SK-N-SH (cell line): ENCODE measurements around the gene WDR87.

ENCODE experiments used
- EP300 ChIP-seq, 2 experiments: IDR thresholded peaks; 2 replicates each; pipeline versions ENCODE4 v1.4.0 to v1.6.1; 2012; ENCODE audit warnings: borderline replicate concordance in 1 of 2, low read depth in 1 of 2, low read length in 1 of 2
- EZH2phosphoT487 ChIP-seq: fragments of 200-600 bp; sonication (generic); IDR thresholded peaks from 2 replicates; pipeline ENCODE4 v1.6.1; 2017; ENCODE audit warnings: low read depth, mixed run types, mild to moderate bottlenecking, antibody characterized with exemption, moderate library complexity, borderline replicate concordance
- FOXJ3 ChIP-seq: sonication (generic); formaldehyde crosslinking; IDR thresholded peaks from 2 replicates; pipeline ENCODE4 v1.5.1; 2020; ENCODE audit warnings: mild to moderate bottlenecking, missing genetic modification reagents
- JUND ChIP-seq: IDR thresholded peaks from 2 replicates; pipeline ENCODE4 v1.4.0; 2012
- RCOR1 ChIP-seq: fragments of 150-350 bp; IDR thresholded peaks from 2 replicates; pipeline ENCODE4 v1.6.1; 2017; ENCODE audit warnings: antibody characterized with exemption, low read length
- SMC3 ChIP-seq: IDR thresholded peaks from 2 replicates; pipeline ENCODE4 v1.6.1; 2012; ENCODE audit warnings: low read depth, low read length, improper control_type of control experiment
- YY1 ChIP-seq: IDR thresholded peaks from 2 replicates; pipeline ENCODE4 v1.4.0; 2012; ENCODE audit warnings: low read depth, mild to moderate bottlenecking
- TF ChIP-seq, protein P1 (sequence below): fragments of 200-600 bp; sonication (generic); IDR thresholded peaks from 2 replicates; pipeline ENCODE4 v1.6.1; 2017; ENCODE audit warnings: antibody characterized with exemption, mild to moderate bottlenecking, moderate library complexity
- TF ChIP-seq, protein P2 (sequence below): IDR thresholded peaks from 2 replicates; pipeline ENCODE4 v1.4.0; 2012; ENCODE audit warnings: low read depth
- TF ChIP-seq, protein P3 (sequence below): IDR thresholded peaks from 2 replicates; pipeline ENCODE4; 2012
- TF ChIP-seq, protein P4 (sequence below): fragments of 150-350 bp; IDR thresholded peaks from 2 replicates; pipeline ENCODE4 v1.6.1; 2017; ENCODE audit warnings: antibody characterized with exemption, low read length, low read depth, borderline replicate concordance
- TF ChIP-seq, protein P5 (sequence below): IDR thresholded peaks from 2 replicates; pipeline ENCODE4 v1.4.0; 2012; ENCODE audit warnings: low read depth, borderline replicate concordance

DNA sequence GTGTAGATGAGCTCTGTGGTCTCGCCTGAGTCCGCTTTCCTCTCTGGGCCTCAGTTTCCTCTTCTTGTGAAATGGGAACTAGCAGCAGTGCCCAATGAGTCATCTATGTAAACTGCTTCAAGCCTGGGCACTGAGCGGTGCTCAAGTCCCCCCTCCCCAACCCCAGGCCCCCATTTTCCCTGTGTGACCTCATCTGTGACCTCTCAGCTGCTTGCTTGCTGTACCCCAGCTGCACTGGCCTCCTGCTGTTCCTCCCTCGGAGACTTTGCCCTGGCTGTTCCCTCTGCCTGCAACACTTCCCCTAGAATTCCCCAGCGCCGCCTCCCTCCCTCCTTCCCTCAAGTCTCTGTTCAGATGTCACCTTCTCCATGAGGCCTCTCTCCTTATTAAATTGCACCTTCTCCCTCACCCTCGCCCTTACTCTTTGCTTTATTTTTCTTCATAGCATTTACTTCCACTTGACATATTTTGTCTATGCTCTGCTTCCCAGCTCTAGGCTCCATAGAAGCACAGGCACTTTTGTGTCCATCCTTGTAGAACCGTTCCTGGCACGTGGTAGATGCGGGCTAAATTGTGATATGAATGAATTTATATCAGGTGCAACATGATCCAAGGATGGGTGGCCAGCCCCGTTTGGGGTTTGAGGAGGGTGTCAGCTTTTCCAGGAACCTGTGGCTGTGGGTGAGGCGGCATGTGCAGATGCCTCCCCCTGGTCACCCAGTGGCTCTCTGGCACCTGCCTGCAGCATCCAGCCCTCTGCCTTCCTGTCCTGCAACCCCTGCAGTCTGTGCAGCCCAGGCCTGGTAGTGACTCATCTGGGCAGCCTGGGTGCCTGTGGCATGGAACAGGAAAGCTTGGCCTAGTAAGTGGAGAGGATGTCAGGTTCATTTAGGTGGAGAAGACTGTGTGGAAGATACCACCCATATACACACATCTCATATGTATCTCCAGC is 26.9 kb upstream of the WDR87 start:
- TF ChIP-seq, protein P1, sequence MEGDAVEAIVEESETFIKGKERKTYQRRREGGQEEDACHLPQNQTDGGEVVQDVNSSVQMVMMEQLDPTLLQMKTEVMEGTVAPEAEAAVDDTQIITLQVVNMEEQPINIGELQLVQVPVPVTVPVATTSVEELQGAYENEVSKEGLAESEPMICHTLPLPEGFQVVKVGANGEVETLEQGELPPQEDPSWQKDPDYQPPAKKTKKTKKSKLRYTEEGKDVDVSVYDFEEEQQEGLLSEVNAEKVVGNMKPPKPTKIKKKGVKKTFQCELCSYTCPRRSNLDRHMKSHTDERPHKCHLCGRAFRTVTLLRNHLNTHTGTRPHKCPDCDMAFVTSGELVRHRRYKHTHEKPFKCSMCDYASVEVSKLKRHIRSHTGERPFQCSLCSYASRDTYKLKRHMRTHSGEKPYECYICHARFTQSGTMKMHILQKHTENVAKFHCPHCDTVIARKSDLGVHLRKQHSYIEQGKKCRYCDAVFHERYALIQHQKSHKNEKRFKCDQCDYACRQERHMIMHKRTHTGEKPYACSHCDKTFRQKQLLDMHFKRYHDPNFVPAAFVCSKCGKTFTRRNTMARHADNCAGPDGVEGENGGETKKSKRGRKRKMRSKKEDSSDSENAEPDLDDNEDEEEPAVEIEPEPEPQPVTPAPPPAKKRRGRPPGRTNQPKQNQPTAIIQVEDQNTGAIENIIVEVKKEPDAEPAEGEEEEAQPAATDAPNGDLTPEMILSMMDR = no peak
- no peak for TF ChIP-seq FOXJ3
- peak; percentile 76; the same call in 1 of the 2 replicates for TF ChIP-seq JUND
- peak in 1 of 2 experiments; percentile 61; a peak in 1 of 4 replicates for TF ChIP-seq EP300 (IDR thresholded peaks at IDR 0.05; ENCODE audit: borderline replicate concordance in 1 of 2, low read depth in 1 of 2, low read length in 1 of 2)
- TF ChIP-seq, protein P2, sequence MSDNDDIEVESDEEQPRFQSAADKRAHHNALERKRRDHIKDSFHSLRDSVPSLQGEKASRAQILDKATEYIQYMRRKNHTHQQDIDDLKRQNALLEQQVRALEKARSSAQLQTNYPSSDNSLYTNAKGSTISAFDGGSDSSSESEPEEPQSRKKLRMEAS = peak; percentile 22; the same call in 1 of the 2 replicates
- no peak for TF ChIP-seq EZH2phosphoT487
- 0 out of 2 replicates have a peak, but pooled peaks have one; percentile 5 for TF ChIP-seq SMC3
- TF ChIP-seq, protein P3, sequence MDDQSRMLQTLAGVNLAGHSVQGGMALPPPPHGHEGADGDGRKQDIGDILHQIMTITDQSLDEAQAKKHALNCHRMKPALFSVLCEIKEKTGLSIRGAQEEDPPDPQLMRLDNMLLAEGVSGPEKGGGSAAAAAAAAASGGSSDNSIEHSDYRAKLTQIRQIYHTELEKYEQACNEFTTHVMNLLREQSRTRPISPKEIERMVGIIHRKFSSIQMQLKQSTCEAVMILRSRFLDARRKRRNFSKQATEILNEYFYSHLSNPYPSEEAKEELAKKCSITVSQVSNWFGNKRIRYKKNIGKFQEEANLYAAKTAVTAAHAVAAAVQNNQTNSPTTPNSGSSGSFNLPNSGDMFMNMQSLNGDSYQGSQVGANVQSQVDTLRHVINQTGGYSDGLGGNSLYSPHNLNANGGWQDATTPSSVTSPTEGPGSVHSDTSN = peak; percentile 80
- TF ChIP-seq, protein P4, sequence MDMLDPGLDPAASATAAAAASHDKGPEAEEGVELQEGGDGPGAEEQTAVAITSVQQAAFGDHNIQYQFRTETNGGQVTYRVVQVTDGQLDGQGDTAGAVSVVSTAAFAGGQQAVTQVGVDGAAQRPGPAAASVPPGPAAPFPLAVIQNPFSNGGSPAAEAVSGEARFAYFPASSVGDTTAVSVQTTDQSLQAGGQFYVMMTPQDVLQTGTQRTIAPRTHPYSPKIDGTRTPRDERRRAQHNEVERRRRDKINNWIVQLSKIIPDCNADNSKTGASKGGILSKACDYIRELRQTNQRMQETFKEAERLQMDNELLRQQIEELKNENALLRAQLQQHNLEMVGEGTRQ = no peak
- TF ChIP-seq, protein P5, sequence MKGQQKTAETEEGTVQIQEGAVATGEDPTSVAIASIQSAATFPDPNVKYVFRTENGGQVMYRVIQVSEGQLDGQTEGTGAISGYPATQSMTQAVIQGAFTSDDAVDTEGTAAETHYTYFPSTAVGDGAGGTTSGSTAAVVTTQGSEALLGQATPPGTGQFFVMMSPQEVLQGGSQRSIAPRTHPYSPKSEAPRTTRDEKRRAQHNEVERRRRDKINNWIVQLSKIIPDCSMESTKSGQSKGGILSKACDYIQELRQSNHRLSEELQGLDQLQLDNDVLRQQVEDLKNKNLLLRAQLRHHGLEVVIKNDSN = no peak
- TF ChIP-seq RCOR1 = no peak
- TF ChIP-seq YY1 = no peak
